ENCODE results near the gene PPARD.

DNA sequence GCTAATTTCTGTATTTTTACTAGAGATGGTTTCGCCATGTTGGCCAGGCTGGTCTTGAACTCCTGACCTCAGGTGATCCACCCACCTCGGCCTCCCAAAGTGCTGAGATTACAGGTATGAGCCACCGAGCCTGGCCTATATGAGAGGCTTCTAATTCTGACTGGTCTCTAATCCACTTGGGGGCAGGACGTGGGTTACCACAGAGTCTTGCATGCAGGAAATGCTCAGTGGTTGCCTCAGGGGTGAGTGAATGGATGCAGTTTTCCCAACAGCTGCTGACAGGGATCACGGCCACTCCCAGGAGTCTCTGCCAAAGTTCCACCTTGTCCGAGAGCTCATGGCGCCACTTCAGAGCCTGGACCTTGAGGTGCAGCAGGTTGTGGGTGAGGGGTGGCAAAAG lies 103.3 kb downstream of the PPARD start:
- TF ChIP-seq, protein P1, sequence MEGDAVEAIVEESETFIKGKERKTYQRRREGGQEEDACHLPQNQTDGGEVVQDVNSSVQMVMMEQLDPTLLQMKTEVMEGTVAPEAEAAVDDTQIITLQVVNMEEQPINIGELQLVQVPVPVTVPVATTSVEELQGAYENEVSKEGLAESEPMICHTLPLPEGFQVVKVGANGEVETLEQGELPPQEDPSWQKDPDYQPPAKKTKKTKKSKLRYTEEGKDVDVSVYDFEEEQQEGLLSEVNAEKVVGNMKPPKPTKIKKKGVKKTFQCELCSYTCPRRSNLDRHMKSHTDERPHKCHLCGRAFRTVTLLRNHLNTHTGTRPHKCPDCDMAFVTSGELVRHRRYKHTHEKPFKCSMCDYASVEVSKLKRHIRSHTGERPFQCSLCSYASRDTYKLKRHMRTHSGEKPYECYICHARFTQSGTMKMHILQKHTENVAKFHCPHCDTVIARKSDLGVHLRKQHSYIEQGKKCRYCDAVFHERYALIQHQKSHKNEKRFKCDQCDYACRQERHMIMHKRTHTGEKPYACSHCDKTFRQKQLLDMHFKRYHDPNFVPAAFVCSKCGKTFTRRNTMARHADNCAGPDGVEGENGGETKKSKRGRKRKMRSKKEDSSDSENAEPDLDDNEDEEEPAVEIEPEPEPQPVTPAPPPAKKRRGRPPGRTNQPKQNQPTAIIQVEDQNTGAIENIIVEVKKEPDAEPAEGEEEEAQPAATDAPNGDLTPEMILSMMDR (IDR thresholded peaks at IDR 0.05 in 8 of 11, conservative IDR thresholded peaks at IDR 0.05 in 3 of 11) = no peak
- no peak for TF ChIP-seq POLR2A (IDR thresholded peaks at IDR 0.05)

Measured in spleen (tissue), 7 donors.